GM19238 (cell line): ENCODE results near the gene FIGN.

Experiments
- DNase-seq: peaks from one replicate; pipeline ENCODE4 v3.0.0; 2011; ENCODE audit warnings: low spot score; ENCODE audit not compliant: insufficient read length

The FIGN gene

GRCh38 chr2:163735685-163736432 lies at the start of gene FIGN:
Gene FIGN (minus strand): TSS chr2:163736008. CDS start chr2:163734927, 1,081 bp downstream.
- DNase-seq, result no peak

GRCh38 chr2:163785162-163785561 lies 49.4 kb upstream of the FIGN start:
- no peak for DNase-seq

GRCh38 chr2:163779970-163780597 lies 44.3 kb upstream of the FIGN start:
- DNase-seq, result no peak

- no peak for DNase-seq
These were observed 42.4 kb upstream of the FIGN start for GRCh38 chr2:163778045-163778781.

- no peak for DNase-seq
These were observed 39.5 kb upstream of the FIGN start for GRCh38 chr2:163775304-163775703.

GRCh38 chr2:163774862-163775261 lies 39.1 kb upstream of the FIGN start:
- DNase-seq, result no peak

GRCh38 chr2:163773276-163773675 lies 37.5 kb upstream of the FIGN start:
- DNase-seq, result no peak

GRCh38 chr2:163771596-163771995 lies 35.8 kb upstream of the FIGN start:
- no peak for DNase-seq

- DNase-seq, result no peak
These were observed 33.3 kb upstream of the FIGN start for GRCh38 chr2:163768881-163769695.

- no peak for DNase-seq
These were observed 31.3 kb upstream of the FIGN start for GRCh38 chr2:163767097-163767496.

- DNase-seq, result no peak
These were observed 28.8 kb upstream of the FIGN start for GRCh38 chr2:163764566-163764965.

GRCh38 chr2:163759013-163759412 lies 23.2 kb upstream of the FIGN start:
- DNase-seq, result no peak

GRCh38 chr2:163757814-163758213 lies 22.0 kb upstream of the FIGN start:
- no peak for DNase-seq

- DNase-seq, result no peak
These were observed 20.8 kb upstream of the FIGN start for GRCh38 chr2:163756588-163756987.

- no peak for DNase-seq
These were observed 19.6 kb upstream of the FIGN start for GRCh38 chr2:163755366-163755765.

GRCh38 chr2:163753726-163754125 lies 17.9 kb upstream of the FIGN start:
- DNase-seq, result no peak

GRCh38 chr2:163752267-163752666 lies 16.5 kb upstream of the FIGN start:
- DNase-seq, result no peak

GRCh38 chr2:163751696-163752095 lies 15.9 kb upstream of the FIGN start:
- DNase-seq, result no peak

- DNase-seq, result no peak
These were observed 12.6 kb upstream of the FIGN start for GRCh38 chr2:163748420-163748819.

GRCh38 chr2:163741435-163741834 lies 5.6 kb upstream of the FIGN start:
- no peak for DNase-seq

- DNase-seq, result no peak
These were observed 1.8 kb upstream of the FIGN start for GRCh38 chr2:163737563-163737962.

GRCh38 chr2:163737190-163737439 lies 1.3 kb upstream of the FIGN start:
- no peak for DNase-seq
